ENCODE data around the gene IGSF21.

The IGSF21 gene

GRCh38 chr1:18290740-18291412 is 183.3 kb downstream of the IGSF21 start:
- no peaks in the 10 kb centered on the region for H3K4me1 Mint-ChIP-seq
- DNase-seq, result no peak
- H3K27ac Mint-ChIP-seq, result no peak overlapping the region
- H3K27me3 Mint-ChIP-seq, result peaks cover 29% of the 10 kb centered on the region
- CTCF ChIA-PET, result interaction anchor here (1.0 kb wide), 1 partner anchor 8 kb away, joined by 3 read pairs; no protein-coding TSS in a partner anchor
- no peaks in the 10 kb centered on the region for H3K36me3 Mint-ChIP-seq
- H3K9me3 Mint-ChIP-seq, result no peaks in the 10 kb centered on the region
- no peak overlapping the region for H3K4me3 Mint-ChIP-seq

GRCh38 chr1:18292531-18292930 is 184.9 kb downstream of the IGSF21 start:
- H3K9me3 Mint-ChIP-seq, result no peaks in the 10 kb centered on the region
- DNase-seq, result no peak
- H3K4me1 Mint-ChIP-seq, result no peaks in the 10 kb centered on the region
- no peaks in the 10 kb centered on the region for H3K36me3 Mint-ChIP-seq
- H3K27ac Mint-ChIP-seq, result no peak overlapping the region
- no peak overlapping the region for H3K4me3 Mint-ChIP-seq
- CTCF ChIA-PET, result no interaction called here
- H3K27me3 Mint-ChIP-seq, result peaks cover 38% of the 10 kb centered on the region

GRCh38 chr1:18293291-18293690 is 185.7 kb downstream of the IGSF21 start:
- Mint-ChIP-seq H3K9me3 (no peaks in the 10 kb centered on the region), H3K4me1 (no peaks in the 10 kb centered on the region), H3K36me3 (no peaks in the 10 kb centered on the region), H3K27me3 (peaks cover 42% of the 10 kb centered on the region), H3K27ac (no peak overlapping the region), H3K4me3 (no peak overlapping the region)
- CTCF ChIA-PET, result no interaction called here
- no peak for DNase-seq

- DNase-seq, result no peak
- Mint-ChIP-seq H3K4me1 (no peaks in the 10 kb centered on the region), H3K9me3 (no peaks in the 10 kb centered on the region), H3K27ac (no peak overlapping the region), H3K4me3 (no peak overlapping the region), H3K36me3 (no peaks in the 10 kb centered on the region), H3K27me3 (peaks cover 44% of the 10 kb centered on the region)
- CTCF ChIA-PET, result no interaction called here
These were observed 187.0 kb downstream of the IGSF21 start for GRCh38 chr1:18294437-18295176.

- peaks cover 38% of the 10 kb centered on the region for H3K27me3 Mint-ChIP-seq
- CTCF ChIA-PET, result no interaction called here
These were observed 190.5 kb downstream of the IGSF21 start for GRCh38 chr1:18297896-18298648.

GRCh38 chr1:18299441-18300338 is 192.1 kb downstream of the IGSF21 start:
- DNase-seq, result peak; percentile 26
- no peak overlapping the region for H3K4me3 Mint-ChIP-seq
- CTCF ChIA-PET, result interaction anchor here (0.7 to 1.0 kb wide), 2 partner anchors 9 to 62 kb away, joined by 3 read pairs; no protein-coding TSS in a partner anchor
- no peaks in the 10 kb centered on the region for H3K9me3 Mint-ChIP-seq
- H3K4me1 Mint-ChIP-seq, result no peaks in the 10 kb centered on the region
- peaks cover 30% of the 10 kb centered on the region for H3K27me3 Mint-ChIP-seq
- H3K36me3 Mint-ChIP-seq, result no peaks in the 10 kb centered on the region
- H3K27ac Mint-ChIP-seq, result no peak overlapping the region

More at GRCh38 chr1:18297896-18298648, 190.5 kb downstream of the IGSF21 start:
- no peak overlapping the region for H3K27ac Mint-ChIP-seq
- no peaks in the 10 kb centered on the region for H3K9me3 Mint-ChIP-seq
- H3K36me3 Mint-ChIP-seq, result no peaks in the 10 kb centered on the region
- H3K4me1 Mint-ChIP-seq, result no peaks in the 10 kb centered on the region
- no peak overlapping the region for H3K4me3 Mint-ChIP-seq
- no peak for DNase-seq

- CTCF ChIA-PET, result interaction anchor here (0.7 kb wide), 1 partner anchor 63 kb away, joined by 3 read pairs; no protein-coding TSS in a partner anchor
- no peak for DNase-seq
- Mint-ChIP-seq H3K27ac (no peak overlapping the region), H3K27me3 (peaks cover 23% of the 10 kb centered on the region), H3K4me3 (no peak overlapping the region), H3K36me3 (no peaks in the 10 kb centered on the region), H3K4me1 (no peaks in the 10 kb centered on the region), H3K9me3 (no peaks in the 10 kb centered on the region)
These were observed 192.8 kb downstream of the IGSF21 start for GRCh38 chr1:18300376-18300775.

- DNase-seq, result peak; percentile 26
- no peak overlapping the region for H3K27ac Mint-ChIP-seq
- H3K9me3 Mint-ChIP-seq, result no peaks in the 10 kb centered on the region
- H3K4me3 Mint-ChIP-seq, result no peak overlapping the region
- no peaks in the 10 kb centered on the region for H3K4me1 Mint-ChIP-seq
- CTCF ChIA-PET, result interaction anchor here (0.7 kb wide), 2 partner anchors 28 to 280 kb away, joined by 3 read pairs; no protein-coding TSS in a partner anchor
- H3K36me3 Mint-ChIP-seq, result no peaks in the 10 kb centered on the region
- H3K27me3 Mint-ChIP-seq, result peaks cover 6% of the 10 kb centered on the region
These were observed 195.3 kb downstream of the IGSF21 start for GRCh38 chr1:18302788-18303413.

GRCh38 chr1:18304151-18304869 is 196.7 kb downstream of the IGSF21 start:
- H3K36me3 Mint-ChIP-seq, result no peaks in the 10 kb centered on the region
- H3K4me3 Mint-ChIP-seq, result no peak overlapping the region

GRCh38 chr1:18305182-18305795 is 197.7 kb downstream of the IGSF21 start:
- CTCF ChIA-PET, result no interaction called here
- no peaks in the 10 kb centered on the region for H3K36me3 Mint-ChIP-seq
- H3K9me3 Mint-ChIP-seq, result no peaks in the 10 kb centered on the region
- no peaks in the 10 kb centered on the region for H3K27me3 Mint-ChIP-seq
- no peak overlapping the region for H3K27ac Mint-ChIP-seq
- DNase-seq, result no peak
- no peak overlapping the region for H3K4me3 Mint-ChIP-seq
- no peaks in the 10 kb centered on the region for H3K4me1 Mint-ChIP-seq

More at GRCh38 chr1:18304151-18304869, 196.7 kb downstream of the IGSF21 start:
- H3K27ac Mint-ChIP-seq, result no peak overlapping the region
- no peak for DNase-seq
- H3K4me1 Mint-ChIP-seq, result no peaks in the 10 kb centered on the region
- CTCF ChIA-PET, result no interaction called here
- H3K27me3 Mint-ChIP-seq, result no peaks in the 10 kb centered on the region
- H3K9me3 Mint-ChIP-seq, result no peaks in the 10 kb centered on the region

- no peak overlapping the region for H3K27ac Mint-ChIP-seq
- no peak for DNase-seq
- no peak overlapping the region for H3K4me3 Mint-ChIP-seq
- peaks cover 2% of the 10 kb centered on the region for H3K9me3 Mint-ChIP-seq
- CTCF ChIA-PET, result no interaction called here
- no peaks in the 10 kb centered on the region for H3K4me1 Mint-ChIP-seq
- H3K27me3 Mint-ChIP-seq, result peaks cover 5% of the 10 kb centered on the region
- H3K36me3 Mint-ChIP-seq, result no peaks in the 10 kb centered on the region
These were observed 199.8 kb downstream of the IGSF21 start for GRCh38 chr1:18307329-18307898.

- CTCF ChIA-PET, result no interaction called here
- Mint-ChIP-seq H3K36me3 (no peaks in the 10 kb centered on the region), H3K9me3 (peaks cover 2% of the 10 kb centered on the region), H3K4me3 (no peak overlapping the region), H3K27ac (no peak overlapping the region), H3K4me1 (no peaks in the 10 kb centered on the region), H3K27me3 (peaks cover 5% of the 10 kb centered on the region)
- no peak for DNase-seq
These were observed 202.1 kb downstream of the IGSF21 start for GRCh38 chr1:18309552-18310155.
